ENCODE measurements around the gene APP. TPM values are rescaled to one million over a fixed set of nuclear protein-coding genes. Genes with fewer than 3 reads are reported as not detected.
"Not testable (repeated sequence)": the region's sequence is repeated elsewhere in the genome, so short reads cannot be mapped to it uniquely, and the experiment has no call there.

The APP gene
- total RNA-seq, 1 experiment from 2014 or later: 560 TPM

DNA sequence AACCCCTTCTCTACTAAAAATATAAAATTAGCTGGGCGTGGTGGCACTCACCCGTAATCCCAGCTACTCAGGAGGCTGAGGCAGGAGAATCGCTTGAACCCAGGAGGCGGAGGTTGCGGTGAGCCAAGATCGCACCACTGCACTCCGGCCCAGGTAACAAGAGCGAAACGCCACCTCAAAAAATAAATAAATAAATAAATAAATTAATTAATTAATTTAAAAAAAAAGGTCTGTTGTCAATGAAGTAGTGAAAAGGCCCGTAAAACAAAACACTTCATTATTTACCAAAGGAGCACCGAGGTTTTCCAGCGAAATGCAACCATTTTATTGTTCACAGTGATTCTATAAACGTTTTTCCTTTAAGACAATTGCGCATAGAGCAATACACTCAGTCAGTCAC, 39.5 kb downstream of the APP start:
- H3K4me3 Mint-ChIP-seq; ATAC-seq; H3K9me3 Mint-ChIP-seq; H3K36me3 Mint-ChIP-seq; CTCF ChIA-PET; DNase-seq (ENCODE audit: low spot score); H3K27me3 Mint-ChIP-seq (ENCODE audit: low read depth); H3K27ac Mint-ChIP-seq; POLR2A ChIA-PET: not testable (repeated sequence)
- H3K4me1 Mint-ChIP-seq: peaks cover 94% of the 10 kb centered on the region
- TF ChIP-seq HMGA2 (CRISPR knock-in tag; IDR thresholded peaks at IDR 0.05): 0 out of 2 replicates have a peak, but pooled peaks have one; percentile 37

GRCh38 chr21:26130249-26130881, 40.2 kb downstream of the APP start:
- no peak for DNase-seq (ENCODE audit: low spot score)
- H3K4me1 Mint-ChIP-seq: peaks cover 94% of the 10 kb centered on the region

More at GRCh38 chr21:26130249-26130881, 40.2 kb downstream of the APP start:
- Mint-ChIP-seq H3K9me3 (no peaks in the 10 kb centered on the region), H3K4me3 (no peak overlapping the region), H3K36me3 (no peaks in the 10 kb centered on the region; the same call in 1 of the 2 replicates), H3K27ac (peak overlapping the region; percentile 92), H3K27me3 (ENCODE audit: low read depth) (no peaks in the 10 kb centered on the region)
- ChIA-PET POLR2A (no interaction called here), CTCF (no interaction called here)
- TF ChIP-seq ZNF138 (CRISPR knock-in tag; conservative IDR thresholded peaks at IDR 0.05) (no peak), KAT7 (CRISPR knock-in tag; IDR thresholded peaks at IDR 0.05; ENCODE audit: borderline replicate concordance) (no peak), ETV6 (CRISPR knock-in tag; IDR thresholded peaks at IDR 0.05) (no peak), NR2C2 (CRISPR knock-in tag; IDR thresholded peaks at IDR 0.05) (no peak), ZNF263 (CRISPR knock-in tag; IDR thresholded peaks at IDR 0.05; ENCODE audit: low read depth) (no peak), ZNF396 (CRISPR knock-in tag; IDR thresholded peaks at IDR 0.05; ENCODE audit: borderline replicate concordance) (no peak), ZNF416 (CRISPR knock-in tag; IDR thresholded peaks at IDR 0.05) (no peak), CBFB (CRISPR knock-in tag; IDR thresholded peaks at IDR 0.05; ENCODE audit: low read depth) (no peak), AR (CRISPR knock-in tag; IDR thresholded peaks at IDR 0.05) (no peak), ZNF232 (CRISPR knock-in tag; IDR thresholded peaks at IDR 0.05) (no peak), CTCF (IDR thresholded peaks at IDR 0.05) (no peak), HMGA2 (CRISPR knock-in tag; IDR thresholded peaks at IDR 0.05) (no peak), SP1 (CRISPR knock-in tag; conservative IDR thresholded peaks at IDR 0.05) (no peak), ATF1 (CRISPR knock-in tag; IDR thresholded peaks at IDR 0.05) (no peak)
- TF ChIP-seq, protein P1, sequence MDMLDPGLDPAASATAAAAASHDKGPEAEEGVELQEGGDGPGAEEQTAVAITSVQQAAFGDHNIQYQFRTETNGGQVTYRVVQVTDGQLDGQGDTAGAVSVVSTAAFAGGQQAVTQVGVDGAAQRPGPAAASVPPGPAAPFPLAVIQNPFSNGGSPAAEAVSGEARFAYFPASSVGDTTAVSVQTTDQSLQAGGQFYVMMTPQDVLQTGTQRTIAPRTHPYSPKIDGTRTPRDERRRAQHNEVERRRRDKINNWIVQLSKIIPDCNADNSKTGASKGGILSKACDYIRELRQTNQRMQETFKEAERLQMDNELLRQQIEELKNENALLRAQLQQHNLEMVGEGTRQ (CRISPR knock-in tag; IDR thresholded peaks at IDR 0.05): no peak
- TF ChIP-seq, protein P2, sequence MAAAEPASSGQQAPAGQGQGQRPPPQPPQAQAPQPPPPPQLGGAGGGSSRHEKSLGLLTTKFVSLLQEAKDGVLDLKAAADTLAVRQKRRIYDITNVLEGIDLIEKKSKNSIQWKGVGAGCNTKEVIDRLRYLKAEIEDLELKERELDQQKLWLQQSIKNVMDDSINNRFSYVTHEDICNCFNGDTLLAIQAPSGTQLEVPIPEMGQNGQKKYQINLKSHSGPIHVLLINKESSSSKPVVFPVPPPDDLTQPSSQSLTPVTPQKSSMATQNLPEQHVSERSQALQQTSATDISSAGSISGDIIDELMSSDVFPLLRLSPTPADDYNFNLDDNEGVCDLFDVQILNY (CRISPR knock-in tag; IDR thresholded peaks at IDR 0.05): no peak
- ATAC-seq: peak; percentile 49; the same call in 1 of the 2 replicates
